DMS53 treated with DMSO at 0.1 percent for 48 hours (cell line): ENCODE results near the gene CHRNB2.
"Not testable (repeated sequence)": the region's sequence is repeated elsewhere in the genome, so short reads cannot be mapped to it uniquely, and the experiment has no call there.

ENCODE experiments used
- DNase-seq: peaks from one replicate; lab custom pipeline; 2025; ENCODE audit not compliant: unreplicated experiment; lab: John Stamatoyannopoulos, UW

Gene CHRNB2

GRCh38 chr1:154567386-154568156 is at the start of gene CHRNB2:
Gene CHRNB2 (plus strand): TSS chr1:154567778. CDS start chr1:154568045, 267 bp downstream.
- peak; percentile 64 for DNase-seq

GRCh38 chr1:154519591-154519991 is 48.0 kb upstream of the CHRNB2 start:
- DNase-seq, result no peak

GRCh38 chr1:154520333-154520732 is 47.2 kb upstream of the CHRNB2 start:
- no peak for DNase-seq

- peak; percentile 28 for DNase-seq
Observed at GRCh38 chr1:154521695-154522094, 45.9 kb upstream of the CHRNB2 start.

GRCh38 chr1:154524881-154525280 is 42.7 kb upstream of the CHRNB2 start:
- no peak for DNase-seq

GRCh38 chr1:154527192-154527591 is 40.4 kb upstream of the CHRNB2 start:
- no peak for DNase-seq

- DNase-seq, result no peak
Observed at GRCh38 chr1:154529308-154529707, 38.3 kb upstream of the CHRNB2 start.

- DNase-seq, result not testable (repeated sequence)
Observed at GRCh38 chr1:154531950-154532349, 35.6 kb upstream of the CHRNB2 start.

- DNase-seq, result peak; percentile 48
Observed at GRCh38 chr1:154533952-154534844, 33.4 kb upstream of the CHRNB2 start.

GRCh38 chr1:154536570-154536969 is 31.0 kb upstream of the CHRNB2 start:
- no peak for DNase-seq

- DNase-seq, result no peak
Observed at GRCh38 chr1:154539486-154540483, 27.8 kb upstream of the CHRNB2 start.

GRCh38 chr1:154541231-154541630 is 26.3 kb upstream of the CHRNB2 start:
- no peak for DNase-seq

- DNase-seq, result peak; percentile 74
Observed at GRCh38 chr1:154546264-154547063, 21.1 kb upstream of the CHRNB2 start.

- no peak for DNase-seq
Observed at GRCh38 chr1:154547105-154547732, 20.4 kb upstream of the CHRNB2 start.

- no peak for DNase-seq
Observed at GRCh38 chr1:154548028-154548427, 19.6 kb upstream of the CHRNB2 start.

- no peak for DNase-seq
Observed at GRCh38 chr1:154549202-154549770, 18.3 kb upstream of the CHRNB2 start.

GRCh38 chr1:154550070-154550469 is 17.5 kb upstream of the CHRNB2 start:
- no peak for DNase-seq

- no peak for DNase-seq
Observed at GRCh38 chr1:154550657-154551056, 16.9 kb upstream of the CHRNB2 start.

- DNase-seq, result no peak
Observed at GRCh38 chr1:154551474-154551873, 16.1 kb upstream of the CHRNB2 start.
